Measurements from ENCODE around the gene HHIPL1.

The HHIPL1 gene

GRCh38 chr14:99644723-99645544, at the start of gene HHIPL1:
HHIPL1 (plus strand) TSS chr14:99645129; CDS start chr14:99645208, 79 bp downstream.
- no peak for DNase-seq

- DNase-seq = no peak
These were observed 49.4 kb upstream of the HHIPL1 start for GRCh38 chr14:99595524-99595923.

GRCh38 chr14:99596071-99596627, 48.8 kb upstream of the HHIPL1 start:
- no peak for DNase-seq

DNA sequence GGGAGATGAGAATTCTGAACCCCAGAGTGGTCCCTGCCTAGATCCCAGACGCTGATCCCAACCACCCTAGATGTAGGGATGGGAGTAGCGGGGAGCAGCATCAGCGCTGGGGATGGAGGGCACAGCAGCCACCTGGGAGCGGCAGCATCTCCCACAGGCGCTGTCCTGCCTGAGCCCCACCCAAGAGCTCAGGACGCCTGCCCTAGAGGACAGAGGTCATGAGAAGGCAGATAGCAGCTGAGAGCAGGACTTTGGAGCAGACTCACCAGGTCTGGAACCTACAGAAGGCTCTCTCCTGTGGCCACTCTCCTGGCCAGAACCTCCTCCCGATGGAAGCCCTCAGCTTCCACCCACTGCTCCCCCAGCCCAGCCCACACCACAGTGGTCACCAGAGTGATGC, 48.2 kb upstream of the HHIPL1 start:
- no peak for DNase-seq

GRCh38 chr14:99597911-99598600, 46.9 kb upstream of the HHIPL1 start:
- DNase-seq = no peak

GRCh38 chr14:99598774-99599173, 46.2 kb upstream of the HHIPL1 start:
- DNase-seq = no peak

DNA sequence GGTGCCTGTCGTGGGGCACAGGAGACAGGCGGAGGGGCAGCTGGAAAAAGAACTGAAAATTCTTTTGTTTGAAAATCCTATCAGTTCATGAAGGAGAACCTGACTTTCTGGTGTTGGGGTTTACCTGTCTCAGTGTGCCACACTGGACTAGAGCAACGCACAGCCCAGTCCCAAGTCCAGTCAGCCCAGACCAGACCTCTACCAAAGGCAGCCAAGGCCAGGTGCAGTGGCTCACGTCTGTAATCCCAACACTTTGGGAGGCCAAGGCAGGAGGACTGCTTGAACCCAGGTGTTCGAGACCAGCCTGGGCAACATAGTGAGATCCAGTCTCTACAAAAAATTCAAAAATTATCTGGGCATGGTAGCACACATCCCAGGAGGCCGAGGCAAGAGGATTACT, 45.5 kb upstream of the HHIPL1 start:
- DNase-seq = no peak

GRCh38 chr14:99600232-99600888, 44.6 kb upstream of the HHIPL1 start:
- no peak for DNase-seq

- no peak for DNase-seq
These were observed 43.5 kb upstream of the HHIPL1 start for GRCh38 chr14:99601361-99601831.

DNA sequence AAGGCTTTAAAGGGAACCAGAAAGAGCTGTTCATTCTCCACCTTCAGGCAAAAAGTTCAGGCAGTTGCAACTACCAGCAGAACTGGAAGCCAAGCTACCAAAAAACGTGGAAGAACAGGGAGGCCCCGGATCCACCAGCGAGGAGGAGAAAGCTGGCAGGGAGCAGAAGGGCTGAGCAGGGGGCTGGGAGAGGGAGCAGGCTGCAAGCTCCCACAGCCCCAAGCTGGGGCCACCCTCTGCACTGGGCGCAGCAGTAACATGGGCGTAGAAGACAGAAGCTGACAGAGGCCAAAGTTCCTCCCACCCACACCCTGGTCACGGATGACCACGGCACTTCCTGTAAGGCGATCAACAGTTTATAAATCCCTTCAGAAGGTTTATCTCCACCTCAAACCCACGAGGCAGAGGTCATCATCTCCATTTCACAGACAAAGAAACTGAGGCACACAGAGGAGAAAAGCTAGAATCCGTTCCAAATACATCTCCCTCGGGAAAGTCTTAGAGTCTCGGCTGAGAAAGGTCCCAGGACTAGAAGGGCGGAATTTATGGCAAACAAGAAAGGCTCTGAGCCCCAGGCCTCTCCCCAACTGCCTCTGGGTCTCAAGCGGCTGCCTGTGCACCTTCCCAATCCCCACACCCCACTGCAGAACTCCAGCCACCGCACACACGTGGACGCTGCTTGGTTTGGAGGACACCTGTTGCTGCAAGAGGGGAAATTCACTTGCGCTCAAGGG, 42.7 kb upstream of the HHIPL1 start:
- no peak for DNase-seq

- DNase-seq = no peak
These were observed 42.0 kb upstream of the HHIPL1 start for GRCh38 chr14:99602788-99603415.

GRCh38 chr14:99603471-99604277, 41.3 kb upstream of the HHIPL1 start, which contains the start of gene CCDC85C:
CCDC85C (minus strand) TSS chr14:99604207; CDS start chr14:99603959, 248 bp downstream.
- peak; percentile 36 to 37 for DNase-seq

DNA sequence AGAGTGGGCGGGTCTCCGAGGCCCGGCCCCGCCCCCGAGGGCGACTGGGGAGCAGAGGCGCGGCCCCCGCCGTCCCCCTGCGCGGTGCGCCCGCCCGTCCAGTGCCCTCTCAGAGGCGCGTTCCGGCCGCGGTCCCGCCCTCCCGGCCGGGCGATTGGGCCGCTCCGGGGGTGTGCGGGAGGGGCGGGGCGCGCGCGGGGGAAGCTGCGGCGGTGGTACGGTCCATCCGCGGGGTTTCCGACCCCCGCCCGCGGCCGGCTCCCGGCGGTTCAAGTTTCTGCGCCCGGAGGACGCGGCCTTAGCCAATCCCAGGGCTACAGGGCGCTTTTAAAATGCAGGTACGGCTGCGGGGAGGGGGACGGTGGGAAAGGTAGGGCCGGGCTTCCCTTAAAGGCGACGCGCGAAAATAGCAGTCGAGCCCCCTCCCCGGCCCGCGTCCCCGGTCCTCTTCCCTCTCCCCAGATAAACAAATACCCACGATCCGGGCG, 40.6 kb upstream of the HHIPL1 start:
- DNase-seq = peak; percentile 93 to 94

DNA sequence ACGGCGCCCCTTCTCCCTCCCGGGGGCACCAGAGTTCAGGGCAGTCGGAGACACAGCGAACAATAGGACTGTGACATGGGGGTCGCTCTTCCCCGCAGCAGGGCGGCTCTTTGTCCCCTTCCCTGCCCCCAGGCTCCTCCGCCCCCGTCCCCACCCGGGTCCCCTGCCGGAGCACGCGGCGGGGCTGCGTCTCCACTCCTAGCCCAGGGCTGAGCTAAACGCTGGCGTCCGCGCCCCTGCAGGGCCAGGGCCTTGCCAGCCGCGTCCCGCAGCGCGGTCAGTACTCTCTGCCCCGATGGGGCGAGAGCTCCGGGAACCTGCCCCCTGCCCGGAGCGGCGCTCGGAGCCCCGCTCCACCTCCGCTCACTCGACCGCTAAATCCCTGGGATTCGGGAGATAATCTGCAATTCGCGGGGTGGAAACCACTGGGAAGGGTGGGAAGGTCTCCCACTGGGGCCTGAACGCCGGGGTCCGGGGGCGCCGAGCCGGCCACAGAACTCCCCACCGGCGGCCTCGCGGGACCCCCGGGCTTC, 40.1 kb upstream of the HHIPL1 start:
- DNase-seq = peak in 1 of 2 experiments; percentile 40

- DNase-seq = peak; percentile 71 to 85
These were observed 39.5 kb upstream of the HHIPL1 start for GRCh38 chr14:99605299-99605961.

GRCh38 chr14:99606359-99606758, 38.6 kb upstream of the HHIPL1 start:
- no peak for DNase-seq

GRCh38 chr14:99608591-99608990, 36.3 kb upstream of the HHIPL1 start:
- DNase-seq = no peak

- peak in 1 of 2 experiments; percentile 22 for DNase-seq
These were observed 35.4 kb upstream of the HHIPL1 start for GRCh38 chr14:99609245-99610170.

GRCh38 chr14:99611646-99612045, 33.3 kb upstream of the HHIPL1 start:
- no peak for DNase-seq
